ENCODE results near the gene CLDND2. TPM values are rescaled to one million over a fixed set of nuclear protein-coding genes. Genes with fewer than 3 reads are reported as not detected.
A peak's percentile ranks its signal among the peaks of the same experiment; 100 is the strongest.

CLDND2 gene
- total and polyA plus RNA-seq, 4 donors, result 0.22 to 3.0 TPM; not detected in 2

GRCh38 chr19:51318687-51319648, 49.8 kb downstream of the CLDND2 start:
- Histone ChIP-seq H3K9me3 (ENCODE audit: control insufficient read depth in 4 of 4, low read length in 3 of 4) (no peaks in the 10 kb centered on the region), H3K4me1 (ENCODE audit: control insufficient read depth in 4 of 4, insufficient read depth in 4 of 4, low read length in 3 of 4) (no peaks in the 10 kb centered on the region), H3K4me3 (ENCODE audit: low read depth in 1 of 3, low read length in 3 of 3) (no peak overlapping the region), H3K27me3 (ENCODE audit: control insufficient read depth in 4 of 4, insufficient read depth in 4 of 4, low read length in 3 of 4) (peaks cover 0 to 4% (median 0%) of the 10 kb centered on the region in 4 donors), H3K9ac (ENCODE audit: low read depth in 1 of 2, low read length in 2 of 2) (no peak overlapping the region), H3K27ac (ENCODE audit: low read depth in 1 of 2, low read length in 2 of 2) (no peak overlapping the region), H3K36me3 (ENCODE audit: control insufficient read depth in 4 of 4, insufficient read depth in 3 of 4, low read depth in 1 of 4, low read length in 3 of 4) (no peaks in the 10 kb centered on the region)
- no peak for TF ChIP-seq JUND (IDR thresholded peaks at IDR 0.05)
- no peak for TF ChIP-seq ATF3 (IDR thresholded peaks at IDR 0.05)
- TF ChIP-seq HNF4A (conservative IDR thresholded peaks at IDR 0.05), result no peak
- TF ChIP-seq REST (IDR thresholded peaks at IDR 0.05), result peak; percentile 55
- TF ChIP-seq CTCF (IDR thresholded peaks at IDR 0.05; ENCODE audit: low read depth, low read length, missing input control), result no peak
- no peak for TF ChIP-seq GABPA (IDR thresholded peaks at IDR 0.05 in 1 of 2, conservative IDR thresholded peaks at IDR 0.05 in 1 of 2)
- DNase-seq (ENCODE audit: low spot score), result no peak
- WGBS, result 67% methylated on average over 23 of the region's 23 CpGs

GRCh38 chr19:51317968-51318367, 50.8 kb downstream of the CLDND2 start:
- no peaks in the 10 kb centered on the region for H3K4me1 ChIP-seq (ENCODE audit: control insufficient read depth in 4 of 4, insufficient read depth in 4 of 4, low read length in 3 of 4)
- H3K9me3 ChIP-seq (ENCODE audit: control insufficient read depth in 4 of 4, low read length in 3 of 4), result no peaks in the 10 kb centered on the region
- no peak overlapping the region for H3K9ac ChIP-seq (ENCODE audit: low read depth in 1 of 2, low read length in 2 of 2)
- H3K27ac ChIP-seq (ENCODE audit: low read depth in 1 of 2, low read length in 2 of 2), result no peak overlapping the region
- no peak overlapping the region for H3K4me3 ChIP-seq (ENCODE audit: low read depth in 1 of 3, low read length in 3 of 3)
- no peaks in the 10 kb centered on the region for H3K36me3 ChIP-seq (ENCODE audit: control insufficient read depth in 4 of 4, insufficient read depth in 3 of 4, low read depth in 1 of 4, low read length in 3 of 4)
- no peak for DNase-seq (ENCODE audit: low spot score)
- 57% methylated on average over 1 of the region's 1 CpG for WGBS
- TF ChIP-seq YY1 (IDR thresholded peaks at IDR 0.05) (no peak), HNF4A (conservative IDR thresholded peaks at IDR 0.05) (no peak)
- H3K27me3 ChIP-seq (ENCODE audit: control insufficient read depth in 4 of 4, insufficient read depth in 4 of 4, low read length in 3 of 4), result peaks cover 0 to 4% (median 0%) of the 10 kb centered on the region in 4 donors

- Histone ChIP-seq H3K36me3 (ENCODE audit: control insufficient read depth in 4 of 4, insufficient read depth in 3 of 4, low read depth in 1 of 4, low read length in 3 of 4) (no peaks in the 10 kb centered on the region), H3K9ac (ENCODE audit: low read depth in 1 of 2, low read length in 2 of 2) (no peak overlapping the region), H3K4me1 (ENCODE audit: control insufficient read depth in 4 of 4, insufficient read depth in 4 of 4, low read length in 3 of 4) (no peaks in the 10 kb centered on the region), H3K27ac (ENCODE audit: low read depth in 1 of 2, low read length in 2 of 2) (no peak overlapping the region), H3K9me3 (ENCODE audit: control insufficient read depth in 4 of 4, low read length in 3 of 4) (no peaks in the 10 kb centered on the region), H3K27me3 (ENCODE audit: control insufficient read depth in 4 of 4, insufficient read depth in 4 of 4, low read length in 3 of 4) (no peaks in the 10 kb centered on the region), H3K4me3 (ENCODE audit: low read depth in 1 of 3, low read length in 3 of 3) (no peak overlapping the region)
- DNase-seq (ENCODE audit: low spot score), result no peak
- 86% methylated on average over 3 of the region's 3 CpGs for WGBS
- TF ChIP-seq ATF3 (IDR thresholded peaks at IDR 0.05), result no peak
- TF ChIP-seq HNF4G (IDR thresholded peaks at IDR 0.05), result no peak
- TF ChIP-seq CTCF (IDR thresholded peaks at IDR 0.05; ENCODE audit: low read depth, low read length, missing input control), result no peak
- no peak for TF ChIP-seq SP1 (IDR thresholded peaks at IDR 0.05)
- no peak for TF ChIP-seq HNF4A (conservative IDR thresholded peaks at IDR 0.05)
- TF ChIP-seq ZBTB33 (IDR thresholded peaks at IDR 0.05), result no peak
- no peak for TF ChIP-seq JUND (IDR thresholded peaks at IDR 0.05)
These were observed 51.4 kb downstream of the CLDND2 start for GRCh38 chr19:51317376-51317775.
